ENCODE data around the gene FAM83G.
"Not testable (repeated sequence)": the region's sequence is repeated elsewhere in the genome, so short reads cannot be mapped to it uniquely, and the experiment has no call there.

Gene FAM83G

DNA sequence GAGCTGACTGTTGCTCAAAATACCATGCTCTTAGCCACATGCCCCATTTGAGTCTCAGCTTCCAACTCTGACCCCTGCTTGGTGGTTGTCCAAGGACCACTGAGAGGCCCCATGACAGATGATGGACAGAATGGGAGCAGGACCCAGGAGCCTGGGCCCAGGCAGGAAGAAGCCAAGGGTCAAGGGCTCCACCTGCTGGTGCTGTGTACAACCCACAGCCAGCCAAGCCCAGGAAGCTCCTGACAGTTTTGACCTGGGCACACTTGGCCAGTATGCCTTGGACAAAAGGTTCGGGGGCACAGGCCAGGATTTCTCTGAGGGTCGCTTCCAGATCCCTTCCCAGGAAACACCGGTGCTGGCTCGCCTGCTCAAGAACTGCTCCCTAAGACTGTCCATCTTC lies 27.2 kb upstream of the FAM83G start:
- H3K4me3 ChIP-seq (ENCODE audit: low read length); DNase-seq (ENCODE audit: low read depth): not testable (repeated sequence)
- peak; percentile 39 for TF ChIP-seq CTCF (conservative IDR thresholded peaks at IDR 0.05; ENCODE audit: low read depth, low read length)

GRCh38 chr17:19030771-19031449 lies 26.3 kb upstream of the FAM83G start:
- H3K4me3 ChIP-seq (ENCODE audit: low read length); DNase-seq (ENCODE audit: low read depth): not testable (repeated sequence)

DNA sequence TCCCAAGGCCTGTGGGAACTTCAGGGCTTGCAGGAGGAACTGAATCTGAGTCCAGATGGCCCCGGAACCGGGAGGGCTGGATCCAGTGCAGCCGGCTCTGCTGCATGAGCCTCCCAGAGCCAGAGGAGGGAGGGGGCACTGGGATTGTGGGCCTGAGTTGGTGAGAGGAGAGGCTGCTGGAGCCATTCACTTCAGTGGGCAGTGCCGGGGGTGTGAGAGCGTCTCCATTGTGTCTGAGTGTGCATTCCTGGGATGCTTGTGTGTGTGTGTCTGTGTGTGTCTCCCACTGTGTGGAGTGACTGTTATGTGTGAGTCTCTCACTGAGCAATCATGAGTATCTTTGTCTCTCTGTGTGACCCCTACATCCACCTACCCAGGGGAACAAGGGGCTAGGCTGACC lies 25.2 kb upstream of the FAM83G start:
- DNase-seq (ENCODE audit: low read depth); H3K4me3 ChIP-seq (ENCODE audit: low read length): not testable (repeated sequence)

GRCh38 chr17:19028671-19029070 lies 24.1 kb upstream of the FAM83G start:
- not testable (repeated sequence) for H3K4me3 ChIP-seq (ENCODE audit: low read length); DNase-seq (ENCODE audit: low read depth)

DNA sequence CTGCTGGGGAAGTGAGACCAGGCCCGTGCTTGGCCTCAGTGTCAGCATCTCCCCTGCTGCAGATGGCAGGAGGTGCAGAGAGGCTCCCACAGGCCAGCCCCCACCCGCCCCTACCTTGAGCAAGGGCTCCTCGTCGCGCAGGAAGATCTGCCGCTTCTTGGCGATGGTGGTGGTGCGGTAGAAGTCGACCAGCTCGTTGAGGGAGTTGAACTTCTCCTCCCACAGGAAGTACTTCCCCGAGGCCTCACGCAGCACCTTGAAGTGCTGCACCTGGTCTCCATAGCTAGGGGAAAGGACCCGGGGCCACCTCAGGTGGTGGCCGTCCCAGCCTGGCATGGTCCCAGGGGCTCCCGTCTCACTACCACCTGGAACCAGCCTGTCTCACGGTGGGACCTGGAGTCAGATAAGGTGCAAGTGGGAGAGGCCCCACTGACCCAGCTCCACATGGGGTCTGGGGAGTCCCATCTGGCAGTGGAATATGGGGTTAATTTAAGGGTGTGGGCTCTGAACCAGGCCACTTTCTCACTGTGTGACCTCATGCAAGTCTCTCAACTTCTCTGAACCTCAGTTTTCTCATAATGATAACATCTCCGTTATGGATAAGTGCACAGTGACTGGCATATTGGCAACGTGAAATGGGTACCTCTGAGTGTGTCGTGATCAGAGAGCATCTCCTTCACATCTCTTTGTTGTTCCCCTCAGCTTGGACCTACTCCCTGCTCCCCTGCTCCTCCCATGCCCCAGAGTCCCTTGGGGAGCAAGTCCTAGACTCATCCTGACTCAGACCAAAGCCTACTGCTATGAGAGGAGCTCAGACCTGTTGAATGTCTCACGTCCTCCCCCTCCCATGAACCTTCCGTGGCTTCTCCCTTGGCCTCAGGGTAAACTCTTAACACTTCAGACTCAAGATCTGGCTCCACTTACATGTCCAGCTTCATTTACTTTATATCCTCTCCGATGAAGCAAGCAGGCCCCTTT lies 19.8 kb upstream of the FAM83G start:
- TF ChIP-seq CTCF (conservative IDR thresholded peaks at IDR 0.05; ENCODE audit: low read depth, low read length), result no peak
- no peak for DNase-seq (ENCODE audit: low read depth)
- H3K4me3 ChIP-seq (ENCODE audit: low read length), result no peak overlapping the region

GRCh38 chr17:19023209-19023999 lies 18.8 kb upstream of the FAM83G start:
- no peak for DNase-seq (ENCODE audit: low read depth)
- TF ChIP-seq CTCF (conservative IDR thresholded peaks at IDR 0.05; ENCODE audit: low read depth, low read length), result no peak
- no peak overlapping the region for H3K4me3 ChIP-seq (ENCODE audit: low read length)

GRCh38 chr17:19022747-19023146 lies 18.2 kb upstream of the FAM83G start:
- no peak for TF ChIP-seq CTCF (conservative IDR thresholded peaks at IDR 0.05; ENCODE audit: low read depth, low read length)
- H3K4me3 ChIP-seq (ENCODE audit: low read length), result no peak overlapping the region
- DNase-seq (ENCODE audit: low read depth), result no peak

GRCh38 chr17:19022128-19022527 lies 17.6 kb upstream of the FAM83G start:
- no peak overlapping the region for H3K4me3 ChIP-seq (ENCODE audit: low read length)
- no peak for TF ChIP-seq CTCF (conservative IDR thresholded peaks at IDR 0.05; ENCODE audit: low read depth, low read length)
- DNase-seq (ENCODE audit: low read depth), result no peak
